WTC11 (cell line): ENCODE data around the gene COL19A1. TPM values are rescaled to one million over a fixed set of nuclear protein-coding genes. Genes with fewer than 3 reads are reported as not detected.

Experiments
- ATAC-seq: fragments of 200-7000 bp; cut with Tn5 transposase; 2 replicates; pipeline ENCODE4 v1.10.0; 2021; ENCODE audit warnings: mild to moderate bottlenecking, moderate library complexity
- CTCF ChIA-PET: fragments of 300-600 bp; sonication (Branson Sonifier 250); formaldehyde crosslinking; loops from one replicate; lab custom pipeline; 2021; ENCODE audit warnings: antibody characterized with exemption; lab: Charles Lee
- POLR2A ChIA-PET: fragments of 350-600 bp; sonication (Branson Sonifier 250); formaldehyde crosslinking; loops from one replicate; lab custom pipeline; 2021; ENCODE audit warnings: antibody characterized with exemption; lab: Charles Lee
- DNase-seq: peaks from one replicate; pipeline ENCODE4 v3.0.0; 2021; ENCODE audit warnings: low spot score
- H3K27ac Mint-ChIP-seq: 2 replicates; pipeline ENCODE4 v1.8.0; 2021; ENCODE audit warnings: mixed read lengths
- H3K27me3 Mint-ChIP-seq: 2 replicates; pipeline ENCODE4 v1.8.0; 2021; ENCODE audit warnings: low read depth, mild to moderate bottlenecking, moderate library complexity, mixed read lengths
- H3K36me3 Mint-ChIP-seq: 2 replicates; pipeline ENCODE4 v1.8.0; 2021; ENCODE audit warnings: mixed read lengths
- H3K4me1 Mint-ChIP-seq: 2 replicates; pipeline ENCODE4 v1.8.0; 2022; ENCODE audit warnings: mixed read lengths
- H3K4me3 Mint-ChIP-seq: 2 replicates; pipeline ENCODE4 v1.8.0; 2021; ENCODE audit warnings: mild to moderate bottlenecking, moderate library complexity, mixed read lengths
- H3K9me3 Mint-ChIP-seq: 2 replicates; pipeline ENCODE4 v1.8.0; 2021; ENCODE audit warnings: mixed read lengths
- ATF3 ChIP-seq: sonication (generic); formaldehyde crosslinking; conservative IDR thresholded peaks from 2 replicates; pipeline ENCODE4 v1.8.1; 2022; ENCODE audit warnings: mild to moderate bottlenecking, missing genetic modification reagents
- CBFB ChIP-seq: sonication (generic); formaldehyde crosslinking; IDR thresholded peaks from 2 replicates; pipeline ENCODE4 v1.8.1; 2022; ENCODE audit warnings: mild to moderate bottlenecking, low read depth, missing genetic modification reagents
- CREB1 ChIP-seq: sonication (generic); formaldehyde crosslinking; IDR thresholded peaks from 2 replicates; pipeline ENCODE4 v1.8.0; 2023; ENCODE audit warnings: mild to moderate bottlenecking, missing genetic modification reagents
- CREM ChIP-seq: sonication (generic); formaldehyde crosslinking; IDR thresholded peaks from 2 replicates; pipeline ENCODE4 v1.8.1; 2022; ENCODE audit warnings: mild to moderate bottlenecking, missing genetic modification reagents, moderate library complexity
- ERG ChIP-seq: fragments of 250-450 bp; sonication (Bioruptor Pico); IDR thresholded peaks from 2 replicates; pipeline ENCODE4 v1.8.0; 2021; ENCODE audit warnings: mild to moderate bottlenecking
- GTF2I ChIP-seq: fragments of 250-450 bp; sonication (Bioruptor Pico); conservative IDR thresholded peaks from 2 replicates; pipeline ENCODE4 v1.4.0; 2021; ENCODE audit warnings: mild to moderate bottlenecking
- JAZF1 ChIP-seq: fragments of 250-450 bp; sonication (Bioruptor Pico); IDR thresholded peaks from 2 replicates; pipeline ENCODE4 v1.9.0; 2021; ENCODE audit warnings: moderate library complexity, mild to moderate bottlenecking, inconsistent platforms
- KAT7 ChIP-seq: sonication (generic); formaldehyde crosslinking; IDR thresholded peaks from 2 replicates; pipeline ENCODE4 v1.8.1; 2023; ENCODE audit warnings: missing genetic modification reagents, mild to moderate bottlenecking, borderline replicate concordance
- NR3C1 ChIP-seq: sonication (generic); formaldehyde crosslinking; conservative IDR thresholded peaks from 2 replicates; pipeline ENCODE4 v1.8.1; 2023; ENCODE audit warnings: low read depth, mild to moderate bottlenecking, missing genetic modification reagents
- ZNF232 ChIP-seq: sonication (generic); formaldehyde crosslinking; IDR thresholded peaks from 2 replicates; pipeline ENCODE4 v1.8.0; 2022; ENCODE audit warnings: mild to moderate bottlenecking, missing genetic modification reagents
- ZNF396 ChIP-seq: fragments of 250-450 bp; sonication (Bioruptor Pico); IDR thresholded peaks from 2 replicates; pipeline ENCODE4 v1.8.0; 2021; ENCODE audit warnings: mild to moderate bottlenecking, moderate library complexity, borderline replicate concordance
- ZNF423 ChIP-seq: fragments of 250-450 bp; sonication (Bioruptor Pico); IDR thresholded peaks from 2 replicates; pipeline ENCODE4 v2.1.2; 2022; ENCODE audit warnings: mild to moderate bottlenecking, moderate library complexity
- total RNA-seq: library from RNA; stranded (reverse); gene quantifications from 3 replicates; pipeline ENCODE4 v1.2.3, GENCODE V29; 2021
- TF ChIP-seq, protein P1 (sequence below): sonication (generic); formaldehyde crosslinking; IDR thresholded peaks from 2 replicates; pipeline ENCODE4 v1.8.1; 2023; ENCODE audit warnings: mild to moderate bottlenecking, missing genetic modification reagents
- TF ChIP-seq, protein P2 (sequence below): fragments of 250-450 bp; sonication (Bioruptor Pico); IDR thresholded peaks from 2 replicates; pipeline ENCODE4 v1.9.0; 2021; ENCODE audit warnings: moderate library complexity, mild to moderate bottlenecking, inconsistent platforms, borderline replicate concordance
- TF ChIP-seq, protein P3 (sequence below): sonication (generic); formaldehyde crosslinking; IDR thresholded peaks from 2 replicates; pipeline ENCODE4 v1.8.1; 2022; ENCODE audit warnings: missing genetic modification reagents, borderline replicate concordance
- TF ChIP-seq, protein P4 (sequence below): sonication (generic); formaldehyde crosslinking; IDR thresholded peaks from 2 replicates; pipeline ENCODE4 v1.8.1; 2022; ENCODE audit warnings: low read depth, mild to moderate bottlenecking, moderate library complexity, missing genetic modification reagents, borderline replicate concordance
- TF ChIP-seq, protein P5 (sequence below): fragments of 250-450 bp; sonication (Bioruptor Pico); IDR thresholded peaks from 2 replicates; pipeline ENCODE4 v2.1.2; 2022; ENCODE audit warnings: mild to moderate bottlenecking, moderate library complexity

COL19A1 gene
- total RNA-seq, 1 experiment from 2014 or later = not detected

DNA sequence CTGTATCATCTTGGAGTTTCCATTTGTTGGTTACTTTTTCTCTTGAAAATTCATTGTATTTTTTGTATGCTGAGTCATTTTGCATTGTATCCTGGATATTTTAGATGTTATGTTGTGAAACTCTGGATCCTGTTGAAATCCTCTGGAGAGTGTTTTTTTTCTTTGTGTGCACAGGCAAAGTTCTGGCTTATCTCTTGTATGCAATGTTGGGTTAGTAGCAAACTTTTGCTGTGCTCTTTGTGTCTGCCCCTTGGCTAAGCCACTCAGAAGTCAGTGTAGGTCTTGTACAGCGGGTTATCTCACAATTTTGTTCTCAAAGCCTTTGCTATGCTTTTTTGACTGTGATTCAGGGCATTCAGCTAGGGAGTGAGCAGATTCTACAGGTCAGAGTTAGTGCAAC is 40.5 kb upstream of the COL19A1 start (continued):
- TF ChIP-seq, protein P1, sequence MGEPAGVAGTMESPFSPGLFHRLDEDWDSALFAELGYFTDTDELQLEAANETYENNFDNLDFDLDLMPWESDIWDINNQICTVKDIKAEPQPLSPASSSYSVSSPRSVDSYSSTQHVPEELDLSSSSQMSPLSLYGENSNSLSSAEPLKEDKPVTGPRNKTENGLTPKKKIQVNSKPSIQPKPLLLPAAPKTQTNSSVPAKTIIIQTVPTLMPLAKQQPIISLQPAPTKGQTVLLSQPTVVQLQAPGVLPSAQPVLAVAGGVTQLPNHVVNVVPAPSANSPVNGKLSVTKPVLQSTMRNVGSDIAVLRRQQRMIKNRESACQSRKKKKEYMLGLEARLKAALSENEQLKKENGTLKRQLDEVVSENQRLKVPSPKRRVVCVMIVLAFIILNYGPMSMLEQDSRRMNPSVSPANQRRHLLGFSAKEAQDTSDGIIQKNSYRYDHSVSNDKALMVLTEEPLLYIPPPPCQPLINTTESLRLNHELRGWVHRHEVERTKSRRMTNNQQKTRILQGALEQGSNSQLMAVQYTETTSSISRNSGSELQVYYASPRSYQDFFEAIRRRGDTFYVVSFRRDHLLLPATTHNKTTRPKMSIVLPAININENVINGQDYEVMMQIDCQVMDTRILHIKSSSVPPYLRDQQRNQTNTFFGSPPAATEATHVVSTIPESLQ (CRISPR knock-in tag) = no peak
- no peak for TF ChIP-seq ZNF232 (CRISPR knock-in tag)
- no peak for TF ChIP-seq ZNF423 (CRISPR knock-in tag)
- no peak for TF ChIP-seq CBFB (CRISPR knock-in tag)

GRCh38 chr6:69827276-69827893 is 39.0 kb upstream of the COL19A1 start:
- no peak for TF ChIP-seq NR3C1
- TF ChIP-seq, protein P2, sequence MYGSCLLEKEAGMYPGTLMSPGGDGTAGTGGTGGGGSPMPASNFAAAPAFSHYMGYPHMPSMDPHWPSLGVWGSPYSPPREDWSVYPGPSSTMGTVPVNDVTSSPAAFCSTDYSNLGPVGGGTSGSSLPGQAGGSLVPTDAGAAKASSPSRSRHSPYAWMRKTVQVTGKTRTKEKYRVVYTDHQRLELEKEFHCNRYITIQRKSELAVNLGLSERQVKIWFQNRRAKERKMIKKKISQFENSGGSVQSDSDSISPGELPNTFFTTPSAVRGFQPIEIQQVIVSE = no peak
- no peak for TF ChIP-seq JAZF1
- TF ChIP-seq ZNF396 = no peak
- TF ChIP-seq, protein P3, sequence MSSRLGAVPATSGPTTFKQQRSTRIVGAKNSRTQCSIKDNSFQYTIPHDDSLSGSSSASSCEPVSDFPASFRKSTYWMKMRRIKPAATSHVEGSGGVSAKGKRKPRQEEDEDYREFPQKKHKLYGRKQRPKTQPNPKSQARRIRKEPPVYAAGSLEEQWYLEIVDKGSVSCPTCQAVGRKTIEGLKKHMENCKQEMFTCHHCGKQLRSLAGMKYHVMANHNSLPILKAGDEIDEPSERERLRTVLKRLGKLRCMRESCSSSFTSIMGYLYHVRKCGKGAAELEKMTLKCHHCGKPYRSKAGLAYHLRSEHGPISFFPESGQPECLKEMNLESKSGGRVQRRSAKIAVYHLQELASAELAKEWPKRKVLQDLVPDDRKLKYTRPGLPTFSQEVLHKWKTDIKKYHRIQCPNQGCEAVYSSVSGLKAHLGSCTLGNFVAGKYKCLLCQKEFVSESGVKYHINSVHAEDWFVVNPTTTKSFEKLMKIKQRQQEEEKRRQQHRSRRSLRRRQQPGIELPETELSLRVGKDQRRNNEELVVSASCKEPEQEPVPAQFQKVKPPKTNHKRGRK (CRISPR knock-in tag) = no peak
- TF ChIP-seq, protein P4, sequence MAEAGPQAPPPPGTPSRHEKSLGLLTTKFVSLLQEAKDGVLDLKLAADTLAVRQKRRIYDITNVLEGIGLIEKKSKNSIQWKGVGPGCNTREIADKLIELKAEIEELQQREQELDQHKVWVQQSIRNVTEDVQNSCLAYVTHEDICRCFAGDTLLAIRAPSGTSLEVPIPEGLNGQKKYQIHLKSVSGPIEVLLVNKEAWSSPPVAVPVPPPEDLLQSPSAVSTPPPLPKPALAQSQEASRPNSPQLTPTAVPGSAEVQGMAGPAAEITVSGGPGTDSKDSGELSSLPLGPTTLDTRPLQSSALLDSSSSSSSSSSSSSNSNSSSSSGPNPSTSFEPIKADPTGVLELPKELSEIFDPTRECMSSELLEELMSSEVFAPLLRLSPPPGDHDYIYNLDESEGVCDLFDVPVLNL = no peak
- no peak for TF ChIP-seq ERG (CRISPR knock-in tag)
- TF ChIP-seq ATF3 (CRISPR knock-in tag) = no peak
- TF ChIP-seq, protein P5, sequence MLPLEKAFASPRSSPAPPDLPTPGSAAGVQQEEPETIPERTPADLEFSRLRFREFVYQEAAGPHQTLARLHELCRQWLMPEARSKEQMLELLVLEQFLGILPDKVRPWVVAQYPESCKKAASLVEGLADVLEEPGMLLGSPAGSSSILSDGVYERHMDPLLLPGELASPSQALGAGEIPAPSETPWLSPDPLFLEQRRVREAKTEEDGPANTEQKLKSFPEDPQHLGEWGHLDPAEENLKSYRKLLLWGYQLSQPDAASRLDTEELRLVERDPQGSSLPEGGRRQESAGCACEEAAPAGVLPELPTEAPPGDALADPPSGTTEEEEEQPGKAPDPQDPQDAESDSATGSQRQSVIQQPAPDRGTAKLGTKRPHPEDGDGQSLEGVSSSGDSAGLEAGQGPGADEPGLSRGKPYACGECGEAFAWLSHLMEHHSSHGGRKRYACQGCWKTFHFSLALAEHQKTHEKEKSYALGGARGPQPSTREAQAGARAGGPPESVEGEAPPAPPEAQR (CRISPR knock-in tag) = no peak
- no peak for TF ChIP-seq GTF2I (CRISPR knock-in tag)
- TF ChIP-seq CREM (CRISPR knock-in tag) = no peak
- TF ChIP-seq CREB1 (CRISPR knock-in tag) = no peak
- no peak for TF ChIP-seq KAT7 (CRISPR knock-in tag)
- no peaks in the 10 kb centered on the region for H3K27me3 Mint-ChIP-seq
- ATAC-seq = no peak
- ChIA-PET CTCF (no interaction called here), POLR2A (no interaction called here)
- no peak overlapping the region for H3K4me3 Mint-ChIP-seq
- H3K36me3 Mint-ChIP-seq = no peaks in the 10 kb centered on the region
- no peak overlapping the region for H3K27ac Mint-ChIP-seq
- no peaks in the 10 kb centered on the region for H3K9me3 Mint-ChIP-seq
- peaks cover 10% of the 10 kb centered on the region for H3K4me1 Mint-ChIP-seq
- DNase-seq = no peak
